Measurements from ENCODE around the gene ACTRT2. TPM values are rescaled to one million over a fixed set of nuclear protein-coding genes. Genes with fewer than 3 reads are reported as not detected.

Gene ACTRT2
- total RNA-seq, 1 donor from 2014 or later: not detected

DNA sequence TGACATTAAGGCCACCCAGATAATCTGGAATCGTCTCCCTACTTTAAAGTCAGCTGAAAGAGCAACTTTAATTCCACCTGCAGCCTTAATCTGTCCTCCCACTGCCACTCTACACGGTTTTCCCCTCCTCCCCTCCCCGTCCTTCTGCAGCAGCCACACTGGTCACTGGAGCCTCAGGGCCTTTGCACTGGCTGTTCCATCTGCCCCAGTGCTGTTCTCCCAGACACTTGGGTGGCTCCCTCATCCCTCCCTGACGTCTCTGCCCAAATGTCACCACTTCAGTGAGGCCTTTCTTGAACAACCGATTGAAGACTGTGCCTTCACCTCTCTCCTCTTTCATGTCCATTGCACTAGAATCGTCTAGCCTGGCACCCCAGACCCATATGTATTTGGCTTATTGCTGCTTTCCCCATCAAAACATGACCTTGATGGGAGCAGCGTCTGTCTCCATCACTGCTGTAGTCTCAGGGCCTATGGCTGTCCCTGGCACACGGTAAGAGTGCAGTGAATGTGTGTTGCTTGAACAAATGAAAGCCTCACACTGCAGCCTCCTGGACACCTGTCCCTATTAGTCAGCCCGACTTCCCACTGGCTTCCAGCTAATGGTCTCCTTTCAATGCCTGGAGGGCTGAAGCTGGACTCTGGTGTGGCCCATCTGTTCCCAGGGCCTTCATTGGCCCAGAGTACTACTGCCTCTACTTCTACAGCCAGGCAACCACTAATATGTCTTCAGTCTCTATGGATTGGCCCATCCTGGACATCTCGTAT is 37.2 kb downstream of the ACTRT2 start:
- no peak for DNase-seq (ENCODE audit: low spot score)
- Mint-ChIP-seq H3K27me3 (ENCODE audit: unreplicated experiment) (peaks cover 8% of the 10 kb centered on the region), H3K4me1 (ENCODE audit: unreplicated experiment) (no peaks in the 10 kb centered on the region), H3K4me3 (ENCODE audit: unreplicated experiment) (no peak overlapping the region), H3K27ac (ENCODE audit: unreplicated experiment) (no peak overlapping the region), H3K36me3 (ENCODE audit: low read depth, unreplicated experiment) (no peaks in the 10 kb centered on the region), H3K9me3 (ENCODE audit: unreplicated experiment) (no peaks in the 10 kb centered on the region)
- TF ChIP-seq, protein P1, sequence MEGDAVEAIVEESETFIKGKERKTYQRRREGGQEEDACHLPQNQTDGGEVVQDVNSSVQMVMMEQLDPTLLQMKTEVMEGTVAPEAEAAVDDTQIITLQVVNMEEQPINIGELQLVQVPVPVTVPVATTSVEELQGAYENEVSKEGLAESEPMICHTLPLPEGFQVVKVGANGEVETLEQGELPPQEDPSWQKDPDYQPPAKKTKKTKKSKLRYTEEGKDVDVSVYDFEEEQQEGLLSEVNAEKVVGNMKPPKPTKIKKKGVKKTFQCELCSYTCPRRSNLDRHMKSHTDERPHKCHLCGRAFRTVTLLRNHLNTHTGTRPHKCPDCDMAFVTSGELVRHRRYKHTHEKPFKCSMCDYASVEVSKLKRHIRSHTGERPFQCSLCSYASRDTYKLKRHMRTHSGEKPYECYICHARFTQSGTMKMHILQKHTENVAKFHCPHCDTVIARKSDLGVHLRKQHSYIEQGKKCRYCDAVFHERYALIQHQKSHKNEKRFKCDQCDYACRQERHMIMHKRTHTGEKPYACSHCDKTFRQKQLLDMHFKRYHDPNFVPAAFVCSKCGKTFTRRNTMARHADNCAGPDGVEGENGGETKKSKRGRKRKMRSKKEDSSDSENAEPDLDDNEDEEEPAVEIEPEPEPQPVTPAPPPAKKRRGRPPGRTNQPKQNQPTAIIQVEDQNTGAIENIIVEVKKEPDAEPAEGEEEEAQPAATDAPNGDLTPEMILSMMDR (IDR thresholded peaks at IDR 0.05; ENCODE audit: unreplicated experiment): no peak

DNA sequence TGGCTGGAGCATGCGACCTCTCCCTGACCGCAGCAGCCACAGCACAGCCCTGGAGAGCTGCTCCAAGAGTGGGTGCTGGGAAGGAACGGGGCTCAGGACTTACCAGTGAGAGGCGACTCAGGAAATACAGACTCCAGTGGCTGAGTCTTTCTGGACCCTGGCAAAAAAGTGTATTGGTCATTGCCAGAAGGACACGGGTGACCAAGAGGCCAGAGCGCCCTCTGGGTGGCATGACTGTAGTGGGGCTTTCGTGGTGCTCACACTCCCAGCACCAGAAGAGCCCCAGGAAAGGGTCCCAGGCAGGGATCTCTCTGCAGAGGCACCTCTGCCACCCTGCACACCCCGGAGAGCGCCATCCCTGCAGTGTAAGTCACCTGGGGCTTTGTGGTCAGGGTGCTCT is 38.9 kb downstream of the ACTRT2 start:
- H3K36me3 Mint-ChIP-seq (ENCODE audit: low read depth, unreplicated experiment): no peaks in the 10 kb centered on the region
- no peaks in the 10 kb centered on the region for H3K9me3 Mint-ChIP-seq (ENCODE audit: unreplicated experiment)
- no peak overlapping the region for H3K4me3 Mint-ChIP-seq (ENCODE audit: unreplicated experiment)
- H3K27ac Mint-ChIP-seq (ENCODE audit: unreplicated experiment): no peak overlapping the region
- H3K27me3 Mint-ChIP-seq (ENCODE audit: unreplicated experiment): peaks cover 12% of the 10 kb centered on the region
- H3K4me1 Mint-ChIP-seq (ENCODE audit: unreplicated experiment): peaks cover 2% of the 10 kb centered on the region
- no peak for DNase-seq (ENCODE audit: low spot score)
- TF ChIP-seq, protein P1 (IDR thresholded peaks at IDR 0.05; ENCODE audit: unreplicated experiment): no peak

DNA sequence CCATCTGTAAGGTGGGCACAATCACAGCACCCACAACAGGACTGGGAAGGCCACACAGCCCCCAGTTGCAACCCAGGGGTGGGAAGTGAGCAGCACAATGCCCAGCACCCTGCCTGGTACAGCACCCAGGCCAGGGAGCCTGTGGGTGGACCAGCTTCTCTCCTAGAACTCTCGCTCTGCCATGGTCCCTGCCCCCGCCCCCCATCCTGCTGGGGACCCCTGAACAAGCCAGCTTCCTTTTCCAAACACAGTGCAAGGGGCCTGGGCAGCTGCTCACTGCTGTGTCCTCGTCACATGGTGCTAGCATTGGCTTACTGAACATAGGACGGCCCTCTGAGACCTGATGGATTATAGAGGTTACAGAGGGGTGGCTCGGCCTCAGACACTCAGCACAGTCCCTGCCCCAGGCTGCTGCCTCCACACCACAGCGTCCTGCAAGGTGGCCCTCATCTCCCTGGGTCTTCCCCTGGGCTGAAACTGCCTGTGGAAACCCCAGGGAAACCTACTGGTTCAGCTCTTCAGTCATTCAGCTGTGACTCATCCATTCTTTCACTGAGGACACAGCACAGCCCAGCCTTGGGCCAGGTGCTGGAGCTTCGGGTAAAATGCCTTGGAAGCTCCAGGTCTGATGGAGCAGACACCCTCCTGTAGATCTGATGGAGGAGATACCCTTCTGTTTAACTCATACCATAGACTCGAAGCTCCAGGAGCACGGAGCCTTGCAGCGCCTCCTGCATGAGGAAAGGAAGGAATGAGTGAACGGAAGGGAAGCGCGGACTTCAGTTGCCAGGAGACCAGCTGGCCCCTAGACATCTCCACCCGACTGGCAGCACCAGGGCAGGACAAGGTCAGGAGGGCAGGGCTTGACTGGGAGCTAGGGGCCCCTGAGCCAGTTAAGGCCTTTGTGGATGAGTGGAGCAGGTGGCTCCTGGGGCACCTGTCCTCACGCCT is 39.6 kb downstream of the ACTRT2 start:
- Mint-ChIP-seq H3K4me3 (ENCODE audit: unreplicated experiment) (no peak overlapping the region), H3K4me1 (ENCODE audit: unreplicated experiment) (peaks cover 2% of the 10 kb centered on the region), H3K27ac (ENCODE audit: unreplicated experiment) (no peak overlapping the region), H3K9me3 (ENCODE audit: unreplicated experiment) (no peaks in the 10 kb centered on the region), H3K36me3 (ENCODE audit: low read depth, unreplicated experiment) (no peaks in the 10 kb centered on the region), H3K27me3 (ENCODE audit: unreplicated experiment) (peaks cover 10% of the 10 kb centered on the region)
- TF ChIP-seq, protein P1 (IDR thresholded peaks at IDR 0.05; ENCODE audit: unreplicated experiment): no peak
- DNase-seq (ENCODE audit: low spot score): no peak

DNA sequence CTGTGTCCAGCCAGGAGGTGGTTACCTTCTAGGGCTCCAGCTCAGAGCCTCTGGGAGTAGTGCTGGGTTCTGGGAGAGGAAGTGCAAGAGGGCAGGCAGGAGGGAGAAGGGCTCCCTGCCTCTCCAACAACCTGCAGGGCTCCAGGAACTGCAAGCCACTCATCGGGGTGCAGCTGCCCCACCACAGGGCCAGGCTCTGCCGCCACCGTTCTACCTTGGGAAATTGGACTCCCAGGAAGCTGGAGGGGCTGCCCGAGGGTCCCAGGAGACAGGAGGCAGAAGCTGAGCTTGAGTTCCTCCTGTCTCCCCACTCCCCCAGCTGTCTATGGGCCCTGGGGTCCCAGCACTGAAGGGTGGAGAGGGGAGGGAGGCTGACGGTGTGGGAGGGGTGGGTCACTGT is 40.3 kb downstream of the ACTRT2 start:
- Mint-ChIP-seq H3K4me1 (ENCODE audit: unreplicated experiment) (peaks cover 2% of the 10 kb centered on the region), H3K4me3 (ENCODE audit: unreplicated experiment) (no peak overlapping the region), H3K36me3 (ENCODE audit: low read depth, unreplicated experiment) (no peaks in the 10 kb centered on the region), H3K9me3 (ENCODE audit: unreplicated experiment) (no peaks in the 10 kb centered on the region), H3K27ac (ENCODE audit: unreplicated experiment) (no peak overlapping the region), H3K27me3 (ENCODE audit: unreplicated experiment) (peaks cover 8% of the 10 kb centered on the region)
- DNase-seq (ENCODE audit: low spot score): no peak
- TF ChIP-seq, protein P1 (IDR thresholded peaks at IDR 0.05; ENCODE audit: unreplicated experiment): no peak

Measured in endothelial cell (in vitro differentiated cells).